H1 (cell line): ENCODE measurements around the gene CDH18. TPM values are rescaled to one million over a fixed set of nuclear protein-coding genes. Genes with fewer than 3 reads are reported as not detected.
A peak's percentile ranks its signal among the peaks of the same experiment; 100 is the strongest.

Experiments used
- CTCF ChIA-PET: fragments of 300-600 bp; sonication (Branson Sonifier 250); formaldehyde crosslinking; loops from one replicate; lab custom pipeline; 2021; ENCODE audit not compliant: partially characterized antibody; lab: Charles Lee
- POLR2A ChIA-PET: fragments of 300-600 bp; sonication (Branson Sonifier 250); formaldehyde crosslinking; loops from one replicate; lab custom pipeline; 2021; ENCODE audit warnings: inconsistent platforms; ENCODE audit not compliant: partially characterized antibody; lab: Charles Lee
- DNase-seq, 2 experiments: peaks; one replicate each; pipeline versions ENCODE4 v3.0.0 to v3.0.0-alpha.2; 2010 to 2022; ENCODE audit warnings: low spot score in 2 of 2, low read depth in 1 of 2, mixed read lengths in 1 of 2
- FAIRE-seq: peaks from 2 replicates; lab custom pipeline; 2011; peaks lifted over from hg19 to GRCh38; lab: Jason Lieb, UNC
- H2AFZ ChIP-seq: 2 replicates; pipeline ENCODE4 v1.8.1; 2012; ENCODE audit warnings: low read length, inconsistent platforms
- H2AK5ac ChIP-seq: 2 replicates; pipeline ENCODE4 v1.6.1; 2013; ENCODE audit warnings: low read depth, low read length
- H2BK120ac ChIP-seq: replicated peaks from 2 replicates; pipeline ENCODE3; 2013; ENCODE audit warnings: low read depth, low read length, inconsistent platforms
- H2BK12ac ChIP-seq: 2 replicates; pipeline ENCODE4 v1.6.1; 2013; ENCODE audit warnings: low read depth, low read length
- H2BK15ac ChIP-seq: 2 replicates; pipeline ENCODE4 v1.6.1; 2013; ENCODE audit warnings: low read length
- H2BK20ac ChIP-seq: 2 replicates; pipeline ENCODE4 v1.6.1; 2013; ENCODE audit warnings: low read length
- H2BK5ac ChIP-seq: 2 replicates; pipeline ENCODE4 v1.6.1; 2013; ENCODE audit warnings: low read depth, low read length
- H3K14ac ChIP-seq: 2 replicates; pipeline ENCODE4 v1.6.1; 2013; ENCODE audit warnings: inconsistent platforms; ENCODE audit not compliant: insufficient read length
- H3K18ac ChIP-seq: 2 replicates; pipeline ENCODE4 v1.6.1; 2013; ENCODE audit warnings: low read length; ENCODE audit errors: extremely low read depth
- H3K23ac ChIP-seq: 2 replicates; pipeline ENCODE4 v1.6.1; 2013; ENCODE audit warnings: inconsistent platforms; ENCODE audit not compliant: insufficient read length
- H3K23me2 ChIP-seq: 2 replicates; pipeline ENCODE4 v1.6.1; 2013; ENCODE audit warnings: low read depth, low read length
- H3K27ac ChIP-seq: 2 replicates; pipeline ENCODE4 v1.6.1; 2011; ENCODE audit warnings: low read depth, low read length, inconsistent platforms
- H3K27me3 ChIP-seq, 4 experiments: replicated peaks in 1 of 4; 1 replicate in 1 of 4; 2 replicates in 3 of 4; pipeline versions ENCODE4 v1.6.1 to v1.8.1; 2011 to 2013; ENCODE audit warnings: low read length in 3 of 4, mild to moderate bottlenecking in 3 of 4, inconsistent platforms in 2 of 4, mixed read lengths in 2 of 4, moderate library complexity in 1 of 4; ENCODE audit not compliant: control insufficient read depth in 3 of 4, insufficient read depth in 3 of 4; ENCODE audit errors: extremely low read depth in 1 of 4
- H3K36me3 ChIP-seq, 4 experiments: 2 replicates each; pipeline versions ENCODE4 v1.6.1 to v1.8.1; 2011 to 2013; ENCODE audit warnings: mild to moderate bottlenecking in 4 of 4, low read length in 3 of 4, moderate library complexity in 2 of 4, control low read depth in 1 of 4, inconsistent platforms in 1 of 4; ENCODE audit not compliant: insufficient read depth in 4 of 4, control insufficient read depth in 2 of 4
- H3K4ac ChIP-seq: replicated peaks from 2 replicates; pipeline ENCODE3; 2013; ENCODE audit warnings: low read length, low read depth, mixed read lengths, inconsistent platforms; ENCODE audit not compliant: insufficient read length
- H3K4me1 ChIP-seq, 4 experiments: replicated peaks in 1 of 4; 1 replicate in 1 of 4; 2 replicates in 3 of 4; pipeline versions ENCODE4 v1.6.1 to v1.8.1; 2011 to 2013; ENCODE audit warnings: low read length in 3 of 4, inconsistent platforms in 2 of 4, mixed read lengths in 1 of 4; ENCODE audit not compliant: insufficient read depth in 4 of 4, control insufficient read depth in 3 of 4
- H3K4me2 ChIP-seq, 2 experiments: 2 replicates each; pipeline versions ENCODE4 v1.6.1 to v1.8.1; 2011 to 2013; ENCODE audit warnings: low read depth in 2 of 2, low read length in 2 of 2, control low read depth in 1 of 2, inconsistent platforms in 1 of 2, mild to moderate bottlenecking in 1 of 2; ENCODE audit not compliant: insufficient read depth in 1 of 2
- H3K4me3 ChIP-seq, 4 experiments: fragments of 200-600, 300-600 bp in 1 of 4; sonication (generic), shearing (Covaris generic), sonication (Bioruptor Twin) in 1 of 4; 2 replicates each; pipeline versions ENCODE4 v1.5.1 to v1.8.1; 2011 to 2016; ENCODE audit warnings: low read length in 4 of 4, low read depth in 3 of 4, control low read depth in 2 of 4, inconsistent platforms in 2 of 4, mild to moderate bottlenecking in 2 of 4, mixed read lengths in 1 of 4, moderate library complexity in 1 of 4; ENCODE audit not compliant: insufficient read depth in 2 of 4; ENCODE audit errors: extremely low read depth in 1 of 4
- H3K56ac ChIP-seq: replicated peaks from 2 replicates; pipeline ENCODE3; 2013; ENCODE audit warnings: low read depth, mild to moderate bottlenecking, mixed read lengths, low read length, inconsistent platforms; ENCODE audit not compliant: insufficient read length
- H3K79me1 ChIP-seq: 2 replicates; pipeline ENCODE4 v1.6.1; 2013; ENCODE audit warnings: low read depth, low read length, control low read depth
- H3K79me2 ChIP-seq, 2 experiments: 2 replicates each; pipeline versions ENCODE4 v1.6.1 to v1.8.1; 2012 to 2013; ENCODE audit warnings: low read length in 2 of 2, mild to moderate bottlenecking in 2 of 2, inconsistent platforms in 1 of 2; ENCODE audit not compliant: insufficient read depth in 2 of 2, control insufficient read depth in 1 of 2
- H3K9ac ChIP-seq, 4 experiments: replicated peaks in 1 of 4; 1 replicate in 1 of 4; 2 replicates in 3 of 4; pipeline versions ENCODE4 v1.6.1 to v1.8.1; 2011 to 2013; ENCODE audit warnings: low read depth in 3 of 4, low read length in 3 of 4, control low read depth in 2 of 4, mild to moderate bottlenecking in 2 of 4, moderate library complexity in 2 of 4, inconsistent platforms in 1 of 4; ENCODE audit errors: extremely low read depth in 1 of 4
- H3K9me3 ChIP-seq, 2 experiments: 2 replicates each; pipeline versions ENCODE4 v1.6.1 to v1.8.1; 2012 to 2013; ENCODE audit warnings: mild to moderate bottlenecking in 2 of 2, moderate library complexity in 2 of 2, control low read depth in 1 of 2, inconsistent platforms in 1 of 2, low read depth in 1 of 2, low read length in 1 of 2, mixed read lengths in 1 of 2; ENCODE audit not compliant: insufficient read depth in 2 of 2
- H4K20me1 ChIP-seq, 2 experiments: replicated peaks in 1 of 2; 2 replicates each; pipeline versions ENCODE3 to v1.8.1; 2011 to 2013; ENCODE audit warnings: inconsistent platforms in 2 of 2, low read length in 2 of 2, mild to moderate bottlenecking in 1 of 2; ENCODE audit not compliant: insufficient read depth in 2 of 2, control insufficient read depth in 1 of 2
- H4K5ac ChIP-seq: 2 replicates; pipeline ENCODE4 v1.6.1; 2013; ENCODE audit warnings: low read length, low read depth, mixed read lengths, inconsistent platforms; ENCODE audit not compliant: insufficient read length
- H4K8ac ChIP-seq: 2 replicates; pipeline ENCODE4 v1.8.0; 2013; ENCODE audit warnings: mild to moderate bottlenecking, moderate library complexity, low read length, inconsistent platforms; ENCODE audit not compliant: insufficient read depth; ENCODE audit errors: extremely low read depth
- H4K91ac ChIP-seq: replicated peaks from 2 replicates; pipeline ENCODE3; 2013; ENCODE audit warnings: low read length, mixed read lengths, inconsistent platforms; ENCODE audit not compliant: insufficient read length
- HDAC2 ChIP-seq, 2 experiments: fragments of 300-600 bp in 1 of 2; sonication (generic) in 1 of 2; IDR thresholded peaks; 2 replicates each; pipeline ENCODE4 v1.6.1; 2011 to 2012; ENCODE audit warnings: low read depth in 2 of 2, low read length in 2 of 2, mild to moderate bottlenecking in 2 of 2, moderate library complexity in 2 of 2, borderline replicate concordance in 1 of 2, inconsistent platforms in 1 of 2
- HDAC6 ChIP-seq: IDR thresholded peaks from one replicate; pipeline ENCODE4 v1.7.1; 2012; ENCODE audit warnings: low read depth, mild to moderate bottlenecking, inconsistent platforms, low read length, moderate library complexity
- JUND ChIP-seq: IDR thresholded peaks from 2 replicates; pipeline ENCODE4 v1.6.1; 2011; ENCODE audit warnings: mild to moderate bottlenecking, improper control_type of control experiment, low read length
- MAFK ChIP-seq: IDR thresholded peaks from 2 replicates; pipeline ENCODE4 v1.6.1; 2012; ENCODE audit warnings: low read depth, mild to moderate bottlenecking, improper control_type of control experiment, low read length
- NRF1 ChIP-seq: IDR thresholded peaks from 2 replicates; pipeline ENCODE4 v1.6.1; 2011; ENCODE audit warnings: mild to moderate bottlenecking, low read depth, low read length, improper control_type of control experiment
- SIN3A ChIP-seq, 2 experiments: IDR thresholded peaks in 1 of 2; conservative IDR thresholded peaks in 1 of 2; 2 replicates each; pipeline ENCODE4 v1.6.1; 2011 to 2012; ENCODE audit warnings: low read length in 2 of 2, improper control_type of control experiment in 1 of 2, low read depth in 1 of 2, mild to moderate bottlenecking in 1 of 2
- WGBS, 2 experiments: shearing (Covaris generic) in 1 of 2; methylation state at CpG; one replicate each; pipeline versions ENCODE4 v1.1.6 to v1.1.7; 2013 to 2015; ENCODE audit warnings: low lambda C conversion rate in 2 of 2, mixed read lengths in 2 of 2, inconsistent platforms in 1 of 2, low coverage in 1 of 2, missing lambda C conversion rate in 1 of 2; ENCODE audit not compliant: insufficient replicate concordance in 2 of 2, insufficient coverage in 1 of 2, insufficient read length in 1 of 2; ENCODE audit errors: extremely low coverage in 1 of 2, missing lambda C conversion rate in 1 of 2; 5-methylcytosine and 5-hydroxymethylcytosine counted together
- polyA plus RNA-seq, 7 experiments: library from polyadenylated mRNA; depleted of rRNA in 3 of 7; stranded (reverse) in 5 of 7; unstranded in 2 of 7; fragments of >200 nt in 5 of 7; fragments of 200-250 nt in 2 of 7; gene quantifications; 1 replicate in 5 of 7; 2 replicates in 1 of 7; 4 replicates in 1 of 7; pipeline versions ENCODE4 v1.2.1 to v1.2.3, GENCODE V29; 2011 to 2013; ENCODE audit warnings: missing spikeins in 2 of 7, mixed read lengths in 2 of 7
- total RNA-seq: library from RNA; stranded (reverse); fragmentation: NEBNext Ultra II Directional; extraction: Animal tissue kit (Norgen Biotek cat#: 25700); gene quantifications from 2 replicates; pipeline ENCODE4 v1.2.1, GENCODE V29; 2021

Gene CDH18
- total and polyA plus RNA-seq, 2 of the 8 experiments (the other 6 are each of a cell fraction or from before 2014, with no cell fraction given), result 0.30 to 0.32 TPM

DNA sequence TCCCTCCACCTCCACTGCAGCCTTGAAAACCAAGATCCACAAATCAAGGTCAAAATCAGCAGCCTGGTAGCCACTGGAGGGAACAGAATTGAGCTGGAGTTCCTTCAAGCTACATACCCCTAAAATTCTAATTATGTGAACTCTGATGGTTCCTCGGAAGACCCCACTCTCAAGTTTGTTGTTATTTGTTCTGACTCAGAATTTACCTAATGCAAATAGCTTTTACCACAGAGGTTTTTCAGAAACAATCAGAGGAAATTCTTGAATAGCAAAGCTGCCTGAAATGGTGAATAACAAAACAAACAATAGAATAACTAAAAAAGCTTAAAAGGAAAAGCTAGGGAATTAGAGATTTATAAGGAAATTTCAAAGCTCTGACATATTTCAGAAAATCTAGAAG is 220.0 kb downstream of the CDH18 start:
- H2BK5ac ChIP-seq, result peak overlapping the region; percentile 69; the same call in 1 of the 2 replicates
- no peaks in the 10 kb centered on the region for H3K9me3 ChIP-seq
- peak overlapping the region; percentile 74 for H4K91ac ChIP-seq
- H2AFZ ChIP-seq, result no peak overlapping the region
- no peak overlapping the region for H2BK120ac ChIP-seq
- peak overlapping the region; percentile 97 for H4K5ac ChIP-seq
- H3K36me3 ChIP-seq, result no peaks in the 10 kb centered on the region
- ChIA-PET CTCF (no interaction called here), POLR2A (interaction anchor here (0.6 kb wide), 1 partner anchor 106 kb away, joined by 3 read pairs; no protein-coding TSS in a partner anchor)
- peak overlapping the region; percentile 42; the same call in 1 of the 2 replicates for H3K18ac ChIP-seq
- H3K4me2 ChIP-seq, result peak overlapping the region; percentile 38 to 58; a peak in 3 of 4 replicates
- H3K56ac ChIP-seq, result peak overlapping the region; percentile 67
- no peak overlapping the region for H3K27ac ChIP-seq
- peak overlapping the region; percentile 62; the same call in 1 of the 2 replicates for H2BK12ac ChIP-seq
- peaks cover 0 to 30% (median 10%) of the 10 kb centered on the region in 4 experiments; a peak in 5 of 7 replicates for H3K4me1 ChIP-seq
- no peak for DNase-seq
- no peaks in the 10 kb centered on the region for H3K27me3 ChIP-seq
- H3K79me1 ChIP-seq, result no peaks in the 10 kb centered on the region
- no peaks in the 10 kb centered on the region for H3K79me2 ChIP-seq
- no peak overlapping the region for H4K8ac ChIP-seq
- no peak overlapping the region for H2BK15ac ChIP-seq
- H3K23ac ChIP-seq, result no peak overlapping the region
- WGBS, 2 experiments, result 0% methylated on average over 1 of the region's 1 CpG; no CpG with 5 or more reads in 1 of the 2 experiments
- no peak overlapping the region for H3K14ac ChIP-seq
- H3K9ac ChIP-seq, result no peak overlapping the region
- peak overlapping the region in 1 of 4 experiments; percentile 24; a peak in 1 of 8 replicates for H3K4me3 ChIP-seq
- H2AK5ac ChIP-seq, result no peak overlapping the region
- H3K4ac ChIP-seq, result no peak overlapping the region
- H4K20me1 ChIP-seq, result no peaks in the 10 kb centered on the region
- peak; percentile 7 for FAIRE-seq
- no peak overlapping the region for H2BK20ac ChIP-seq
- no peaks in the 10 kb centered on the region for H3K23me2 ChIP-seq
- no peak for TF ChIP-seq HDAC6
- 0 out of 2 replicates have a peak, but pooled peaks have one; percentile 9 for TF ChIP-seq JUND
- no peak for TF ChIP-seq NRF1
- no peak for TF ChIP-seq MAFK
- no peak for TF ChIP-seq SIN3A (conservative IDR thresholded peaks at IDR 0.05 in 1 of 2, IDR thresholded peaks at IDR 0.05 in 1 of 2; ENCODE audit: low read depth in 1 of 2, low read length in 2 of 2)
- TF ChIP-seq HDAC2 (IDR thresholded peaks at IDR 0.05; ENCODE audit: borderline replicate concordance in 1 of 2, low read depth in 2 of 2, low read length in 2 of 2), result 0 out of 4 replicates have a peak, but pooled peaks of 1 of the 2 experiments have one; percentile 48
